Hematopoietic multipotent progenitor cell treated with erythropoietin and hydrocortisone succinate and interleukin-3 and kit ligand, for 4 days (in vitro differentiated cells): Measurements from ENCODE around the gene HMG20A.

Experiments used
- DNase-seq: peaks from one replicate; pipeline ENCODE4 v3.0.0-alpha.2; 2015

The HMG20A gene

GRCh38 chr15:77503240-77503639 is 82.6 kb downstream of the HMG20A start:
- no peak for DNase-seq

GRCh38 chr15:77503764-77504163 is 83.1 kb downstream of the HMG20A start:
- DNase-seq: no peak

GRCh38 chr15:77504306-77504705 is 83.6 kb downstream of the HMG20A start:
- DNase-seq: no peak

GRCh38 chr15:77504871-77505270 is 84.2 kb downstream of the HMG20A start:
- DNase-seq: no peak

GRCh38 chr15:77505556-77505955 is 84.9 kb downstream of the HMG20A start:
- no peak for DNase-seq

GRCh38 chr15:77506311-77507142 is 85.8 kb downstream of the HMG20A start:
- DNase-seq: no peak

- peak; percentile 54 for DNase-seq
Observed at GRCh38 chr15:77507143-77507897, 86.6 kb downstream of the HMG20A start.

GRCh38 chr15:77507911-77508310 is 87.2 kb downstream of the HMG20A start:
- no peak for DNase-seq

- no peak for DNase-seq
Observed at GRCh38 chr15:77508541-77509243, 88.0 kb downstream of the HMG20A start.

GRCh38 chr15:77510066-77511057 is 89.7 kb downstream of the HMG20A start:
- DNase-seq: no peak

- no peak for DNase-seq
Observed at GRCh38 chr15:77511869-77512268, 91.2 kb downstream of the HMG20A start.

- no peak for DNase-seq
Observed at GRCh38 chr15:77513226-77513625, 92.5 kb downstream of the HMG20A start.

GRCh38 chr15:77514641-77515402 is 94.1 kb downstream of the HMG20A start:
- no peak for DNase-seq

GRCh38 chr15:77515613-77516012 is 94.9 kb downstream of the HMG20A start:
- no peak for DNase-seq

GRCh38 chr15:77516076-77516475 is 95.4 kb downstream of the HMG20A start:
- no peak for DNase-seq

- DNase-seq: no peak
Observed at GRCh38 chr15:77516786-77517185, 96.1 kb downstream of the HMG20A start.

- DNase-seq: no peak
Observed at GRCh38 chr15:77517579-77517978, 96.9 kb downstream of the HMG20A start.

GRCh38 chr15:77518458-77518857 is 97.8 kb downstream of the HMG20A start:
- DNase-seq: no peak

GRCh38 chr15:77519540-77519939 is 98.9 kb downstream of the HMG20A start:
- no peak for DNase-seq

- DNase-seq: no peak
Observed at GRCh38 chr15:77521206-77521605, 100.5 kb downstream of the HMG20A start.

- no peak for DNase-seq
Observed at GRCh38 chr15:77525400-77525811, 104.7 kb downstream of the HMG20A start.
